Measurements from ENCODE around the gene ATP13A1. TPM values are rescaled to one million over a fixed set of nuclear protein-coding genes. Genes with fewer than 3 reads are reported as not detected.

Gene ATP13A1
- total RNA-seq, 2 donors from 2014 or later, result 38.7 to 570 TPM

DNA sequence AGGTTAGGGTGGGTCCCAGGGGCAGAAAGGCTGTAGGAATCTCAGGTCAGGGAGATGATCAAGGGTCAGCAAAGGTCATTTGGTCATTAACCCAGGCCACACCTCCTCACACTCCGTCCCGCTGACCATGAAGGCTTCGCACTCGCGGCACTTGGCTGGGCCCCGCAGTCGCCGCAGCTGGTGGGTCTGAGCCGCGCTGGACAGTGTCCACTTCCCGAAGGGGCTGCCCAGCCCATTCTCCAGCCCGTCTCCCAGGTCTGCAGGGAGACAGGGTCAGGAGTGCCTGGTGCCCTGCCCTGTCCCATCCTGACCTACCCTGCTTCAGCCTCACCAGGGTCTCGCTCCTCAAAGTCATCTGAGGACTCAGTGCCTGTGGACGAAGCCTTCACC is 28.2 kb downstream of the ATP13A1 start:
- Histone ChIP-seq H3K4me1 (no peaks in the 10 kb centered on the region), H3K27ac (no peak overlapping the region), H3K27me3 (no peaks in the 10 kb centered on the region), H3K36me3 (replicated peaks in 1 of 2; ENCODE audit: insufficient read depth in 1 of 2, low read depth in 2 of 2) (no peaks in the 10 kb centered on the region), H3K9me3 (no peaks in the 10 kb centered on the region), H3K4me3 (no peak overlapping the region)
- intact Hi-C loops (cut with DNase I), result no loop called here
- DNase-seq, result no peak
- TF ChIP-seq POLR2A (IDR thresholded peaks at IDR 0.05), result no peak
- TF ChIP-seq, protein P1, sequence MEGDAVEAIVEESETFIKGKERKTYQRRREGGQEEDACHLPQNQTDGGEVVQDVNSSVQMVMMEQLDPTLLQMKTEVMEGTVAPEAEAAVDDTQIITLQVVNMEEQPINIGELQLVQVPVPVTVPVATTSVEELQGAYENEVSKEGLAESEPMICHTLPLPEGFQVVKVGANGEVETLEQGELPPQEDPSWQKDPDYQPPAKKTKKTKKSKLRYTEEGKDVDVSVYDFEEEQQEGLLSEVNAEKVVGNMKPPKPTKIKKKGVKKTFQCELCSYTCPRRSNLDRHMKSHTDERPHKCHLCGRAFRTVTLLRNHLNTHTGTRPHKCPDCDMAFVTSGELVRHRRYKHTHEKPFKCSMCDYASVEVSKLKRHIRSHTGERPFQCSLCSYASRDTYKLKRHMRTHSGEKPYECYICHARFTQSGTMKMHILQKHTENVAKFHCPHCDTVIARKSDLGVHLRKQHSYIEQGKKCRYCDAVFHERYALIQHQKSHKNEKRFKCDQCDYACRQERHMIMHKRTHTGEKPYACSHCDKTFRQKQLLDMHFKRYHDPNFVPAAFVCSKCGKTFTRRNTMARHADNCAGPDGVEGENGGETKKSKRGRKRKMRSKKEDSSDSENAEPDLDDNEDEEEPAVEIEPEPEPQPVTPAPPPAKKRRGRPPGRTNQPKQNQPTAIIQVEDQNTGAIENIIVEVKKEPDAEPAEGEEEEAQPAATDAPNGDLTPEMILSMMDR (IDR thresholded peaks at IDR 0.05), result no peak
- no peak for ATAC-seq
- WGBS, 2 donors, result 95 to 100% methylated on average over 2 to 14 of the region's 14 CpGs

GRCh38 chr19:19634516-19635312 is 28.8 kb downstream of the ATP13A1 start:
- Histone ChIP-seq H3K4me1 (no peaks in the 10 kb centered on the region), H3K9me3 (no peaks in the 10 kb centered on the region), H3K27ac (no peak overlapping the region), H3K36me3 (replicated peaks in 1 of 2; ENCODE audit: insufficient read depth in 1 of 2, low read depth in 2 of 2) (no peaks in the 10 kb centered on the region), H3K27me3 (no peaks in the 10 kb centered on the region), H3K4me3 (no peak overlapping the region)
- WGBS, 2 donors, result 95 to 96% methylated on average over 36 of the region's 36 CpGs
- DNase-seq (no peak), ATAC-seq (no peak)
- TF ChIP-seq, protein P1 (IDR thresholded peaks at IDR 0.05), result no peak
- TF ChIP-seq POLR2A (IDR thresholded peaks at IDR 0.05), result no peak
- intact Hi-C loops (cut with DNase I), result no loop called here

DNA sequence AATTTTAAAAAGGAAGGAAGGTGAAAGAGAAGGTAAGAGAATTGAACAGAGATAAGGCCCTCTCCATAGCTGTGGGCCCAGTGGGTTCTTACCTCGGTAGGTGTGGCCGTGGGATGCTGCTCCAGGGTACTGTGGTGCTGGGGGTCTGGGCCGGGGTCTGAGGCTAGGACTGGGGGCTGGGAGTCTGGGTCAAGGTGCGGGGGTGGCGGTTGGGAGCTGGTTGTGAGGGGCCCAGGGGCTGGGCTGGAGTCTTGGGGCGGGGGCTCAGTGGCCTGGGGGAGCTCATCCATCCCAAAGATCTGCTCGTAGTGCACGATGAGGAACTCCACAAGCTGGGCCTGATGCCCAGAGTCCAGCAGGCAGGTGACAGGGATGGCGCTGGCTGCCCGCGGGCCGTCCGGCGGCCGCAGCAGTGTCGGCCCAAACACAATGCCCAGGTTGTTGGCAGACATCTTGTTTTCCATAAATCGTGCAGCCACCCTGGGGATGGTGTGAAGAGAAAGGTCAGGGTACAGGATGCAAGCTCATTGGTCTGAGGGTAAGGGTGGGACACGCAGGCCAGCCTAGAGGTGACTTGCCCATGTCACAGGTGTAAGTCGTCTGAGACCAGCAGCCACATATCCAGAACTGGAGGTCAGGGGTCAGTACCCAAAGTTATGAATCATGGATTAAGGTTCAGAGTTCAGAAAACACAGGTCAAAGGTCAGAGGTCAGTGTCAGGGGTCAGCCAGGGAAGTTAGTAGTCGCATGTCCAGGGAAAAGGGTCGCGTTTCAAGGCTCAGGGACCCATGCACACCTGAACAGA is 29.6 kb downstream of the ATP13A1 start:
- no peaks in the 10 kb centered on the region for H3K27me3 ChIP-seq
- DNase-seq (no peak), ATAC-seq (no peak)
- no peak overlapping the region for H3K27ac ChIP-seq
- H3K36me3 ChIP-seq (replicated peaks in 1 of 2; ENCODE audit: insufficient read depth in 1 of 2, low read depth in 2 of 2), result no peaks in the 10 kb centered on the region
- H3K4me3 ChIP-seq, result no peak overlapping the region
- 90 to 91% methylated on average over 18 to 22 of the region's 22 CpGs for WGBS, 2 donors
- no peaks in the 10 kb centered on the region for H3K9me3 ChIP-seq
- H3K4me1 ChIP-seq, result peaks cover 5% of the 10 kb centered on the region
- intact Hi-C loops (cut with DNase I), result no loop called here
- TF ChIP-seq POLR2A (IDR thresholded peaks at IDR 0.05), result no peak
- TF ChIP-seq, protein P1 (IDR thresholded peaks at IDR 0.05), result no peak

- WGBS, 2 donors, result 80 to 81% methylated on average over 5 of the region's 5 CpGs
- Histone ChIP-seq H3K4me1 (peaks cover 12% of the 10 kb centered on the region), H3K27ac (no peak overlapping the region), H3K36me3 (replicated peaks in 1 of 2; ENCODE audit: insufficient read depth in 1 of 2, low read depth in 2 of 2) (no peaks in the 10 kb centered on the region), H3K27me3 (no peaks in the 10 kb centered on the region), H3K4me3 (no peak overlapping the region), H3K9me3 (no peaks in the 10 kb centered on the region)
- DNase-seq (no peak), ATAC-seq (no peak)
- TF ChIP-seq, protein P1 (IDR thresholded peaks at IDR 0.05), result no peak
- no peak for TF ChIP-seq POLR2A (IDR thresholded peaks at IDR 0.05)
- intact Hi-C loops (cut with DNase I), result no loop called here
These were observed 30.8 kb downstream of the ATP13A1 start for GRCh38 chr19:19632661-19633060.

Data from body of pancreas (tissue), 4 donors.